ENCODE data around the gene PPP2R5C. TPM values are rescaled to one million over a fixed set of nuclear protein-coding genes. Genes with fewer than 3 reads are reported as not detected.

Gene PPP2R5C
- total RNA-seq, 1 donor from 2014 or later: 198 TPM

GRCh38 chr14:101939646-101940170, 178.2 kb downstream of the PPP2R5C start:
- Histone ChIP-seq H3K9me3 (replicated peaks) (no peaks in the 10 kb centered on the region), H3K27me3 (ENCODE audit: low read depth) (peaks cover 8% of the 10 kb centered on the region), H3K4me1 (no peaks in the 10 kb centered on the region), H3K36me3 (no peaks in the 10 kb centered on the region), H3K27ac (replicated peaks) (no peak overlapping the region), H3K4me3 (no peak overlapping the region)
- DNase-seq: no peak
- intact Hi-C loops (cut with micrococcal nuclease): no loop called here
- TF ChIP-seq CTCF (IDR thresholded peaks at IDR 0.05; ENCODE audit: borderline replicate concordance): no peak

GRCh38 chr14:101944451-101944850, 182.9 kb downstream of the PPP2R5C start:
- DNase-seq: no peak
- intact Hi-C loops (cut with micrococcal nuclease): no loop called here
- H3K27me3 ChIP-seq (ENCODE audit: low read depth): peaks cover 8% of the 10 kb centered on the region
- no peaks in the 10 kb centered on the region for H3K9me3 ChIP-seq (replicated peaks)
- H3K4me1 ChIP-seq: peaks cover 18% of the 10 kb centered on the region
- H3K27ac ChIP-seq (replicated peaks): no peak overlapping the region
- no peaks in the 10 kb centered on the region for H3K36me3 ChIP-seq
- H3K4me3 ChIP-seq: no peak overlapping the region
- no peak for TF ChIP-seq CTCF (IDR thresholded peaks at IDR 0.05; ENCODE audit: borderline replicate concordance)

GRCh38 chr14:101945171-101945570, 183.7 kb downstream of the PPP2R5C start:
- no peak for DNase-seq
- H3K27me3 ChIP-seq (ENCODE audit: low read depth): peaks cover 8% of the 10 kb centered on the region
- no peak for TF ChIP-seq CTCF (IDR thresholded peaks at IDR 0.05; ENCODE audit: borderline replicate concordance)
- H3K36me3 ChIP-seq: no peaks in the 10 kb centered on the region
- intact Hi-C loops (cut with micrococcal nuclease): no loop called here
- H3K9me3 ChIP-seq (replicated peaks): no peaks in the 10 kb centered on the region
- no peak overlapping the region for H3K27ac ChIP-seq (replicated peaks)
- H3K4me3 ChIP-seq: no peak overlapping the region
- peaks cover 26% of the 10 kb centered on the region for H3K4me1 ChIP-seq

- Histone ChIP-seq H3K4me3 (peak overlapping the region; percentile 87), H3K9me3 (replicated peaks) (no peaks in the 10 kb centered on the region), H3K27ac (replicated peaks) (peak overlapping the region; percentile 97), H3K4me1 (peaks cover 26% of the 10 kb centered on the region), H3K27me3 (ENCODE audit: low read depth) (no peaks in the 10 kb centered on the region), H3K36me3 (no peaks in the 10 kb centered on the region)
- no peak for TF ChIP-seq CTCF (IDR thresholded peaks at IDR 0.05; ENCODE audit: borderline replicate concordance)
- no peak for DNase-seq
- intact Hi-C loops (cut with micrococcal nuclease): no loop called here
Measured at GRCh38 chr14:101947577-101947903, 186.0 kb downstream of the PPP2R5C start.

- H3K27me3 ChIP-seq (ENCODE audit: low read depth): no peaks in the 10 kb centered on the region
- TF ChIP-seq CTCF (IDR thresholded peaks at IDR 0.05; ENCODE audit: borderline replicate concordance): no peak
- intact Hi-C loops (cut with micrococcal nuclease): no loop called here
- no peaks in the 10 kb centered on the region for H3K9me3 ChIP-seq (replicated peaks)
- peaks cover 26% of the 10 kb centered on the region for H3K4me1 ChIP-seq
- H3K4me3 ChIP-seq: peak overlapping the region; percentile 87
- H3K36me3 ChIP-seq: no peaks in the 10 kb centered on the region
- peak overlapping the region; percentile 97 for H3K27ac ChIP-seq (replicated peaks)
- DNase-seq: peak; percentile 100
Measured at GRCh38 chr14:101947904-101948665, 186.6 kb downstream of the PPP2R5C start.

All from left ventricle myocardium inferior (tissue), 1 donor.